DMS53 (cell line): ENCODE measurements around the gene BMP8A.
"Not testable (repeated sequence)": the region's sequence is repeated elsewhere in the genome, so short reads cannot be mapped to it uniquely, and the experiment has no call there.

ENCODE experiments used
- DNase-seq: peaks from one replicate; lab custom pipeline; 2025; lab: John Stamatoyannopoulos, UW

Gene BMP8A, protein sequence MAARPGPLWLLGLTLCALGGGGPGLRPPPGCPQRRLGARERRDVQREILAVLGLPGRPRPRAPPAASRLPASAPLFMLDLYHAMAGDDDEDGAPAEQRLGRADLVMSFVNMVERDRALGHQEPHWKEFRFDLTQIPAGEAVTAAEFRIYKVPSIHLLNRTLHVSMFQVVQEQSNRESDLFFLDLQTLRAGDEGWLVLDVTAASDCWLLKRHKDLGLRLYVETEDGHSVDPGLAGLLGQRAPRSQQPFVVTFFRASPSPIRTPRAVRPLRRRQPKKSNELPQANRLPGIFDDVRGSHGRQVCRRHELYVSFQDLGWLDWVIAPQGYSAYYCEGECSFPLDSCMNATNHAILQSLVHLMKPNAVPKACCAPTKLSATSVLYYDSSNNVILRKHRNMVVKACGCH

GRCh38 chr1:39491146-39491921, at the start of gene BMP8A:
TSS of gene BMP8A (plus strand) at chr1:39491636. CDS start at chr1:39491992, 356 bp downstream.
- DNase-seq, result peak; percentile 96

GRCh38 chr1:39441797-39442196, 49.6 kb upstream of the BMP8A start:
- no peak for DNase-seq

DNA sequence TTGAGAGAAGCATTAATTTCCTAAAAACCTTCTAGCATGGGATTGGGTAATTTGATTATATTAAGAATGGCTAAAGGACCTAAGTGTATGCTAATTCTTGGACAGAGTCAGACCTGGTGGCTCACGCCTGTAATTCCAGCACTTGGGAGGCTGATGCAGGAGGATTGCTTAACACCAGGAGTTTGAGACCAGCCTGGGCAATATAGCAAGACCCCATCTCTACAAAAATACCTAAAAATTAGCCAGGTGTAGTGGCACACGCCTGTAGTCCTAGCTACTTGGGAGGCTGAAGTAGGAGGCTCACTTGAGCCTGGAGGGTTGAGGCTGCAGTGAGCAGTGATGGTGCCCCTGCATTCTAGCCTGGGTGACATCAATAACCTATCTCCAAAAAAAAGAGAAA, 45.9 kb upstream of the BMP8A start:
- no peak for DNase-seq

- DNase-seq, result no peak
These were observed 44.4 kb upstream of the BMP8A start for GRCh38 chr1:39446986-39447567.

DNA sequence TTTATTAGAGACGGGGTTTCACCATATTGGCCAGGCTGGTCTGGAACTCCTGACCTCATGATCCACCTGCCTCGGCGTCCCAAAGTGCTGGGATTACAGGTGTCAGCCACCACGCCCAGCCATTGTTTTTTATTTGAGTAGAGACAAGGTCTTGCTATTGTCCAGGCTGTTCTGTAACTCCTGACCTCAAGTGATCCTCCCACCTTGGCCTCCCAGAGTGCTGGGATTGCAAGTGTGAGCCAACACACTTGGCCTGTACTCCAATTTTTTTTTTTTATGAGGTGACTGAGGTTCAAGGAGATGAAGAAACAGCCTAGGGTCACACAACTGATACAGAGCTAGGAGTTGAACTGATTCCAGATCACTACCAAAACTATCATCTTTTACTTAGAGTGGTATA, 41.4 kb upstream of the BMP8A start:
- not testable (repeated sequence) for DNase-seq

DNA sequence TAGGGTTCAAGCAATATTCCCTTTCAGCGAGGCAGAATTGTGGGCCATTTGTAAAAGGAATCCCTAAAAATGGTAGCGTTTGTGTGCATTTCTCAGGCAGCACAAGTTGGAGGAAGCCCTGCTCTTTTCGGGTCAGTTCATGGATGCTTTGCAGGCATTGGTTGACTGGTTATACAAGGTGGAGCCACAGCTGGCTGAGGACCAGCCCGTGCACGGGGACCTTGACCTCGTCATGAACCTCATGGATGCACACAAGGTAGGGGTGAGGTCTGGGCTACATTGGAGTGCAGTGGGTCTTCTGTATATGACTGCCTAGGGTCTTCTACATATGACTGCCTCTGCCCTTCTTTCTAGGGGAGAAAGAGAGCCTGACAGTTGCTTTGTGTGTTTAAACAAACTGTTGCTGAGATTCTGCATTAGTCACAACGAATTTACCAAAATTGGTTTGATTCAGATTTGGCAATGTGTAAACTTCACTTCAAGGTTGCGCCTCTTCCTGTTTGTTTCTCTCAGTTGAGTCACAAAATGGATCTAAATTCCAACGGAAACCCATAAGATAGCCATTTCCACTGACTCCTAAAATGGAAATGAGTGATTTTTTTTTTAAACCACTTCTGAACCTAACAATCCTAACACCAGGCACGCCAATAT, 40.4 kb upstream of the BMP8A start:
- DNase-seq, result no peak

DNA sequence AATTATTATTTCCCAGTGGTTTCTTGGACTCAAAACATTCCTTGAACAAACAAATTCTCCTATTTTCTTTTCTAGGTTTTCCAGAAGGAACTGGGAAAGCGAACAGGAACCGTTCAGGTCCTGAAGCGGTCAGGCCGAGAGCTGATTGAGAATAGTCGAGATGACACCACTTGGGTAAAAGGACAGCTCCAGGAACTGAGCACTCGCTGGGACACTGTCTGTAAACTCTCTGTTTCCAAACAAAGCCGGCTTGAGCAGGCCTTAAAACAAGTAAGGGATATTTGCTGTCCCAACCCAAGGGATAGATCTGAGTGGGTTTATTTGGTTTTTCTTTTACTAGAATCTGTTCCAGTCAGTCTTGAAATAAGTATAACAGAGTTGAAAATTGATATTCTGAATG, 39.4 kb upstream of the BMP8A start:
- DNase-seq, result no peak

- DNase-seq, result no peak
These were observed 38.9 kb upstream of the BMP8A start for GRCh38 chr1:39452540-39452939.

GRCh38 chr1:39453603-39454002, 37.8 kb upstream of the BMP8A start:
- DNase-seq, result no peak

- no peak for DNase-seq
These were observed 32.4 kb upstream of the BMP8A start for GRCh38 chr1:39458991-39459390.

GRCh38 chr1:39462074-39462473, 29.4 kb upstream of the BMP8A start:
- no peak for DNase-seq

GRCh38 chr1:39466413-39467107, 24.9 kb upstream of the BMP8A start:
- DNase-seq, result no peak

GRCh38 chr1:39467108-39467720, 24.2 kb upstream of the BMP8A start:
- DNase-seq, result not testable (repeated sequence)

DNA sequence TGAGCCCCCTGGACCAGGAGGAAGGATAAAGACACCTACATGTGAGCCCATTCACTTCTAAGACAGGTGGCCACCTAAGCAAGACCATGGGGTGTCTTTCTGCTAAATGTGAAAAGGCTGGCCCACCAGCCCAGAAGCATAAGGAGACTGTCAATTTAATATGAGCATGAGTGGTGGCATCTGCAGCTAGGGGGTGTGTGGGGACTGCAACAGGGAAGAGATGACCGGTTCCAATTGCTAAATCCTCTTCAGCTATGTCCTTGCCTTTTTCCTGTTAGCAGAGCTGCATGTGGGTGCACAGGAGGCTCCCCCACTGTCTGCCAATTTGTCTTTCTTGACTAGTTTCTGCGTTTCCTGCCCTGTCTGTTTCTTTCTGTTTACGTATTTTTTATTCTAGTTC, 22.3 kb upstream of the BMP8A start:
- peak; percentile 12 for DNase-seq

GRCh38 chr1:39470040-39470439, 21.4 kb upstream of the BMP8A start:
- no peak for DNase-seq

DNA sequence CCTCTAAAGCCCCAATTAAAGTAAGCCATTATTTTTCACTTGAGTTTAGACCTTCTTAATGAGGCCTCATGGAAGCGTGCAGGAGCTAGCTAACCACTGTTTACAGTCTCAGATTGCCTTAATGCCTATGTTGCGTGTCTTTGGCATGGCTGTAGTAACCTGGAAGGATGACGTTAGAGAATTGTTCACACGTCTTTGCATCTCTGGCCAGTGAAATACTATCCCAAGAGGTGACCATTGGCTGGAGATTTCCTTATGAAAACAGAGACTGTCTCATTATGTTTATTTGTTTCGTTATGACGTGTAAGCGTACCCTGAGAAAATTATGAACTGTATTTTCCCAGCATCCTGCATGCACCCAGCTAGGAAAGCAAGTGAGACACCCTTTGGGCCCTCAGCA, 18.6 kb upstream of the BMP8A start:
- no peak for DNase-seq

DNA sequence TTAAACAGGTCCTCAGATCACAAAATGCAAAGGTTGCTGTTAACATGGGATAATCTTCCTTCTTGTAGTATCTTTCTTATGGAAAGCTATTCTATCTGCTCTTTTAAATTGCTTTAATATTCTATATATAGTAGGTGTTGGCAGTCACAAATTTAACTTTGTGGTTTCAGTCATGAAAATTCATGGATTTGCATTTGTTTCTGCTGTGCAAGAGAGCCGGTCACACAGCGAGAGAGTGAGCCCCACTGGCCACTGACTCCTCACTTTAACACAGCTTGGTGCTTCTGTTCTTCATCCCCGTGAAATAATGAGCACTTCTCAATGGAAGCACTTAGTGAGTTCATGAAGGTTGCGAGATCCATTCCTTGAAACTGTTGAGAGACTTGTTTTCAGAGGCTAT, 18.1 kb upstream of the BMP8A start:
- DNase-seq, result no peak

GRCh38 chr1:39474810-39475209, 16.6 kb upstream of the BMP8A start:
- no peak for DNase-seq

GRCh38 chr1:39475551-39475950, 15.9 kb upstream of the BMP8A start:
- DNase-seq, result not testable (repeated sequence)

GRCh38 chr1:39478126-39478915, 13.1 kb upstream of the BMP8A start:
- no peak for DNase-seq

- DNase-seq, result no peak
These were observed 10.1 kb upstream of the BMP8A start for GRCh38 chr1:39481289-39481688.
